Stimulated activated CD4-positive, alpha-beta T cell treated with anti-CD3 and anti-CD28 coated beads, Interleukin-15, amount 100 ng/mL, for 48 hours (primary cell): ENCODE results near the gene RDH12.
"Not testable (repeated sequence)": the region's sequence is repeated elsewhere in the genome, so short reads cannot be mapped to it uniquely, and the experiment has no call there.

Experiments used
- DNase-seq, 2 donors: peaks; one replicate each; pipeline ENCODE4 v3.0.0-alpha.2; 2020; ENCODE audit warnings: low read depth in 2 of 2

Gene RDH12

GRCh38 chr14:67704484-67705089 is 2.9 kb downstream of the RDH12 start:
- peak in 1 of 2 donors; percentile 7 for DNase-seq

GRCh38 chr14:67705211-67705610 is 3.5 kb downstream of the RDH12 start:
- DNase-seq: no peak

- DNase-seq: not testable (repeated sequence)
These were observed 7.7 kb downstream of the RDH12 start for GRCh38 chr14:67709346-67709745.

- DNase-seq: not testable (repeated sequence)
These were observed 8.1 kb downstream of the RDH12 start for GRCh38 chr14:67709796-67710195.

GRCh38 chr14:67710209-67710608 is 8.5 kb downstream of the RDH12 start:
- no peak for DNase-seq

GRCh38 chr14:67717048-67717447 is 15.4 kb downstream of the RDH12 start:
- DNase-seq: no peak

GRCh38 chr14:67718265-67718664 is 16.6 kb downstream of the RDH12 start:
- DNase-seq: no peak

- DNase-seq: not testable (repeated sequence)
These were observed 17.7 kb downstream of the RDH12 start for GRCh38 chr14:67719385-67719784.

- no peak for DNase-seq
These were observed 18.2 kb downstream of the RDH12 start for GRCh38 chr14:67719866-67720265.

GRCh38 chr14:67721875-67722274 is 20.2 kb downstream of the RDH12 start:
- no peak for DNase-seq

- DNase-seq: no peak
These were observed 20.6 kb downstream of the RDH12 start for GRCh38 chr14:67722293-67722692.

GRCh38 chr14:67725171-67725570 is 23.5 kb downstream of the RDH12 start:
- DNase-seq: no peak

GRCh38 chr14:67727361-67727760 is 25.7 kb downstream of the RDH12 start:
- no peak for DNase-seq

- no peak for DNase-seq
These were observed 26.6 kb downstream of the RDH12 start for GRCh38 chr14:67728258-67728657.

GRCh38 chr14:67729072-67729885 is 27.6 kb downstream of the RDH12 start:
- DNase-seq: no peak

- no peak for DNase-seq
These were observed 31.9 kb downstream of the RDH12 start for GRCh38 chr14:67733616-67734015.

GRCh38 chr14:67734675-67735074 is 33.0 kb downstream of the RDH12 start:
- no peak for DNase-seq

- no peak for DNase-seq
These were observed 33.9 kb downstream of the RDH12 start for GRCh38 chr14:67735336-67736147.

- no peak for DNase-seq
These were observed 35.1 kb downstream of the RDH12 start for GRCh38 chr14:67736771-67737170.

GRCh38 chr14:67738740-67739504 is 37.2 kb downstream of the RDH12 start:
- no peak for DNase-seq

GRCh38 chr14:67744046-67744445 is 42.4 kb downstream of the RDH12 start:
- no peak for DNase-seq

GRCh38 chr14:67746927-67747326 is 45.2 kb downstream of the RDH12 start:
- DNase-seq: peak in 1 of 2 donors; percentile 9
